CD4-positive, alpha-beta T cell (primary cell): ENCODE measurements around the gene ATP8B2. TPM values are rescaled to one million over a fixed set of nuclear protein-coding genes. Genes with fewer than 3 reads are reported as not detected.
"Not testable (repeated sequence)": the region's sequence is repeated elsewhere in the genome, so short reads cannot be mapped to it uniquely, and the experiment has no call there.

Experiments used
- ATAC-seq: fragments of 200-7000 bp; cut with Tn5 transposase; one replicate; pipeline ENCODE4 v1.10.0; 2022; ENCODE audit warnings: mild to moderate bottlenecking; ENCODE audit not compliant: poor library complexity
- CTCF ChIA-PET: fragments of 350-600 bp; sonication (Branson Sonifier 250); formaldehyde crosslinking; loops from one replicate; lab custom pipeline; 2021; ENCODE audit warnings: antibody characterized with exemption, inconsistent platforms; lab: Charles Lee
- POLR2A ChIA-PET: fragments of 350-600 bp; sonication (Branson Sonifier 250); formaldehyde crosslinking; loops from one replicate; lab custom pipeline; 2021; ENCODE audit warnings: antibody characterized with exemption, inconsistent platforms; lab: Charles Lee
- DNase-seq, 14 experiments: peaks; one replicate each; pipeline ENCODE4 v3.0.0-alpha.2; 2013 to 2020; ENCODE audit warnings: mixed read lengths in 2 of 14
- H3K27ac ChIP-seq, 2 donors: one replicate each; pipeline versions ENCODE4 v1.5.1 to v1.7.0; 2013; ENCODE audit warnings: low read length in 2 of 2, low read depth in 1 of 2, mild to moderate bottlenecking in 1 of 2
- H3K27me3 ChIP-seq, 2 experiments: 1 replicate in 1 of 2; 2 replicates in 1 of 2; pipeline versions ENCODE4 v1.6.1 to v1.7.0; 2013; ENCODE audit warnings: low read length in 2 of 2, control low read depth in 1 of 2, mild to moderate bottlenecking in 1 of 2, moderate library complexity in 1 of 2; ENCODE audit not compliant: insufficient read depth in 2 of 2, control insufficient read depth in 1 of 2
- H3K36me3 ChIP-seq: one replicate; pipeline ENCODE4 v1.6.1; 2013; ENCODE audit warnings: low read length, control low read depth; ENCODE audit not compliant: insufficient read depth
- H3K4me1 ChIP-seq: one replicate; pipeline ENCODE4 v1.6.1; 2013; ENCODE audit warnings: low read length, control low read depth; ENCODE audit not compliant: insufficient read depth
- H3K4me3 ChIP-seq: one replicate; pipeline ENCODE4 v1.5.1; 2013; ENCODE audit warnings: mild to moderate bottlenecking, low read length, moderate library complexity
- H3K9me3 ChIP-seq, 2 experiments: 1 replicate in 1 of 2; 2 replicates in 1 of 2; pipeline versions ENCODE4 v1.6.1 to v1.7.0; 2013; ENCODE audit warnings: low read length in 2 of 2, mild to moderate bottlenecking in 2 of 2, control low read depth in 1 of 2, moderate library complexity in 1 of 2; ENCODE audit not compliant: control insufficient read depth in 1 of 2, insufficient read depth in 1 of 2
- H3K27ac Mint-ChIP-seq: one replicate; pipeline ENCODE4 v1.8.0; 2020; ENCODE audit warnings: mixed read lengths
- H3K27me3 Mint-ChIP-seq: one replicate; pipeline ENCODE4 v1.8.0; 2021; ENCODE audit warnings: mixed read lengths
- H3K36me3 Mint-ChIP-seq: one replicate; pipeline ENCODE4 v1.8.0; 2021; ENCODE audit warnings: low read depth, mixed read lengths
- H3K4me1 Mint-ChIP-seq: one replicate; pipeline ENCODE4 v1.8.0; 2021; ENCODE audit warnings: low read depth, mixed read lengths
- H3K4me3 Mint-ChIP-seq: one replicate; pipeline ENCODE4 v1.8.0; 2020; ENCODE audit warnings: mild to moderate bottlenecking, mixed read lengths
- H3K9me3 Mint-ChIP-seq: one replicate; pipeline ENCODE4 v1.8.0; 2020; ENCODE audit warnings: mixed read lengths
- CTCF ChIP-seq: fragments of 200-600 bp; IDR thresholded peaks from one replicate; pipeline ENCODE4 v1.8.0; 2022; ENCODE audit warnings: antibody characterized with exemption, mild to moderate bottlenecking
- intact Hi-C, 2 experiments: fragments of 100-400 bp; cut with DNase I in 1 of 2; cut with micrococcal nuclease in 1 of 2; formaldehyde crosslinking; loops; one replicate each; pipeline versions ENCODE4 v1.15.1 to v1.9.0; 2023 to 2025; cut with DNase I, micrococcal nuclease
- polyA plus RNA-seq, 2 donors: library from polyadenylated mRNA; unstranded; fragments of 120-200 nt; gene quantifications; one replicate each; pipeline ENCODE4 v1.2.1, GENCODE V29; 2013
- total RNA-seq, 174 experiments: library from RNA in 2 of 174; stranded (reverse) in 2 of 174; gene quantifications; one replicate each; pipeline ENCODE4 v1.2.3 and lab custom pipeline; 2021 to 2026

ATP8B2 gene
- 10 to 100 TPM; 72.7 to 80.7 TPM for total RNA-seq
- 128 TPM for polyA plus RNA-seq (2013, experiment 1 of 2)
- polyA plus RNA-seq (2013, experiment 2 of 2), result 173 TPM
- total RNA-seq (lab: John Stamatoyannopoulos, UW), result 68.9 to 596 (median 217) reads per million in 172 experiments

GRCh38 chr1:154324669-154325582 is at the start of gene ATP8B2:
TSS of gene ATP8B2 (plus strand) at chr1:154325525. CDS start at chr1:154328142, 2,617 bp downstream.
- ATAC-seq, result peak; percentile 57
- TF ChIP-seq CTCF, result peak; percentile 95
- H3K4me1 Mint-ChIP-seq, result peaks cover 36% of the 10 kb centered on the region
- no peaks in the 10 kb centered on the region for H3K27me3 Mint-ChIP-seq
- ChIA-PET POLR2A (interaction anchor here (0.5 to 6.6 kb wide), 8 partner anchors 11 to 115 kb away, joined by 3 to 94 read pairs (median 3); no protein-coding TSS in a partner anchor), CTCF (interaction anchor here (1.3 to 5.2 kb wide), 5 partner anchors 11 to 154 kb away, joined by 3 to 61 read pairs (median 4); no protein-coding TSS in a partner anchor)
- H3K4me1 ChIP-seq, result peaks cover 52% of the 10 kb centered on the region
- no peaks in the 10 kb centered on the region for H3K9me3 ChIP-seq
- H3K4me3 Mint-ChIP-seq, result peak within 1 kb of the TSS; percentile 94
- peak within 1 kb of the TSS; percentile 90 for H3K27ac Mint-ChIP-seq
- DNase-seq, result peak; percentile 68 to 90 (median 74)
- peak within 1 kb of the TSS; percentile 70 for H3K4me3 ChIP-seq
- H3K36me3 Mint-ChIP-seq, result peaks cover 33% of the 10 kb centered on the region
- peak within 1 kb of the TSS; percentile 80 to 86 for H3K27ac ChIP-seq
- intact Hi-C loops, result loop anchor here (1.0 to 10.0 kb wide), 8 partner anchors 10 to 760 kb away; partner anchors contain the start of genes UBAP2L (in 2 of the 2) and UBE2Q1 (in 1 of the 2)
- H3K27me3 ChIP-seq, result no peaks in the 10 kb centered on the region
- no peaks in the 10 kb centered on the region for H3K9me3 Mint-ChIP-seq
- H3K36me3 ChIP-seq, result peaks cover 9% of the 10 kb centered on the region

GRCh38 chr1:154276797-154277196 is 48.5 kb upstream of the ATP8B2 start:
- no peak overlapping the region for H3K27ac Mint-ChIP-seq
- DNase-seq, result peak in 10 of 14 experiments; percentile 10 to 65 (median 20)

GRCh38 chr1:154287591-154287990 is 37.7 kb upstream of the ATP8B2 start:
- H3K27ac ChIP-seq, CTCF ChIA-PET, ATAC-seq: not testable (repeated sequence)

More at GRCh38 chr1:154276797-154277196, 48.5 kb upstream of the ATP8B2 start:
- Histone ChIP-seq H3K4me1 (peaks cover 22% of the 10 kb centered on the region), H3K9me3 (no peaks in the 10 kb centered on the region), H3K27me3 (no peaks in the 10 kb centered on the region), H3K4me3 (no peak overlapping the region), H3K36me3 (peaks cover 26% of the 10 kb centered on the region), H3K27ac (no peak overlapping the region)
- H3K36me3 Mint-ChIP-seq, result peaks cover 43% of the 10 kb centered on the region
- TF ChIP-seq CTCF, result peak; percentile 21
- intact Hi-C loops, result no loop called here
- no peaks in the 10 kb centered on the region for H3K9me3 Mint-ChIP-seq
- H3K27me3 Mint-ChIP-seq, result no peaks in the 10 kb centered on the region
- no peak overlapping the region for H3K4me3 Mint-ChIP-seq
- CTCF ChIA-PET, result interaction anchor here (0.6 to 1.5 kb wide), 4 partner anchors 49 to 1559 kb away, joined by 3 to 7 read pairs (median 5); partner anchors contain the start of gene ATP8B2
- ATAC-seq, result no peak
- POLR2A ChIA-PET, result interaction anchor here (1.0 kb wide), 1 partner anchor 58 kb away, joined by 4 read pairs; no protein-coding TSS in a partner anchor
- peaks cover 28% of the 10 kb centered on the region for H3K4me1 Mint-ChIP-seq

More at GRCh38 chr1:154287591-154287990, 37.7 kb upstream of the ATP8B2 start:
- POLR2A ChIA-PET, H3K4me1 Mint-ChIP-seq, H3K9me3 ChIP-seq, H3K4me3 Mint-ChIP-seq, H3K36me3 Mint-ChIP-seq, H3K4me1 ChIP-seq, DNase-seq, H3K36me3 ChIP-seq, H3K27ac Mint-ChIP-seq, H3K27me3 Mint-ChIP-seq, H3K9me3 Mint-ChIP-seq, H3K4me3 ChIP-seq, H3K27me3 ChIP-seq, intact Hi-C loops: not testable (repeated sequence)
